ENCODE measurements around the gene BCAS4.

GRCh38 chr20:50806126-50806768, 11.4 kb downstream of the BCAS4 start:
- TF ChIP-seq EP300 (IDR thresholded peaks at IDR 0.05; ENCODE audit: borderline replicate concordance) = no peak
- no peak for TF ChIP-seq CEBPB (IDR thresholded peaks at IDR 0.05)
- TF ChIP-seq MAX (IDR thresholded peaks at IDR 0.05) = no peak
- TF ChIP-seq TAF1 (IDR thresholded peaks at IDR 0.05; ENCODE audit: low read depth) = no peak
- TF ChIP-seq NFIC (IDR thresholded peaks at IDR 0.05) = no peak
- TF ChIP-seq RAD21 (IDR thresholded peaks at IDR 0.05; ENCODE audit: low read depth) = no peak
- TF ChIP-seq TEAD4 (IDR thresholded peaks at IDR 0.05) = no peak

Data from Ishikawa (cell line).